K562 (cell line): Measurements from ENCODE around the gene SNAPC2. TPM values are rescaled to one million over a fixed set of nuclear protein-coding genes. Genes with fewer than 3 reads are reported as not detected.
A peak's percentile ranks its signal among the peaks of the same experiment; 100 is the strongest.

Experiments
- ATAC-seq: fragments of 200-7000 bp; cut with Tn5 transposase; 3 replicates; pipeline ENCODE4 v1.9.1; 2020; ENCODE audit warnings: moderate library complexity
- BruUV-seq: library from RNA; stranded (reverse); fragments of 400-500 nt; replicated peaks from 2 replicates; lab custom pipeline; 2021; lab: Mats Ljungman, UMichigan
- CTCF ChIA-PET: fragments of 300-600 bp; formaldehyde crosslinking; extraction: SDS; loops from one replicate; lab custom pipeline; 2021; ENCODE audit warnings: low intra/inter-chr PET ratio; lab: Yijun Ruan, JAX
- POLR2A ChIA-PET: fragments of 300-600, 350-650 bp; sonication (Branson Sonifier 250); formaldehyde crosslinking; extraction: SDS; loops from one replicate; lab custom pipeline; 2021; ENCODE audit warnings: antibody characterized with exemption, inconsistent platforms; lab: Yijun Ruan, JAX
- DNase-seq, 4 experiments: peaks; one replicate each; pipeline versions ENCODE4 v3.0.0 to v3.0.0-alpha.2; 2011 to 2018; ENCODE audit warnings: low spot score in 3 of 4, mixed read lengths in 3 of 4; ENCODE audit errors: extremely low read depth in 1 of 4
- FAIRE-seq: peaks from 2 replicates; lab custom pipeline; 2011; peaks lifted over from hg19 to GRCh38; lab: Jason Lieb, UNC
- H2AFZ ChIP-seq: 2 replicates; pipeline ENCODE4 v1.6.0; 2011; ENCODE audit warnings: low read depth, low read length, control low read depth, inconsistent platforms
- H3K27ac ChIP-seq: fragments of 200-600 bp; 3 replicates; pipeline ENCODE4 v1.8.0; 2011; ENCODE audit warnings: low read depth, mild to moderate bottlenecking, control low read depth, inconsistent platforms, low read length, moderate library complexity, mixed read lengths; ENCODE audit errors: extremely low read depth
- H3K27me3 ChIP-seq, 2 experiments: fragments of 300-600 bp in 1 of 2; 2 replicates in 1 of 2; 3 replicates in 1 of 2; pipeline versions ENCODE4 v1.6.0 to v1.8.0; 2011; ENCODE audit warnings: inconsistent platforms in 2 of 2, low read length in 2 of 2, mild to moderate bottlenecking in 1 of 2, mixed read lengths in 1 of 2, moderate library complexity in 1 of 2; ENCODE audit not compliant: control insufficient read depth in 2 of 2, insufficient read depth in 2 of 2
- H3K36me3 ChIP-seq: fragments of 300-600 bp; 3 replicates; pipeline ENCODE4 v1.8.0; 2011; ENCODE audit warnings: mild to moderate bottlenecking, low read length, inconsistent platforms; ENCODE audit not compliant: control insufficient read depth, insufficient read depth
- H3K4me1 ChIP-seq, 2 experiments: fragments of 200-600 bp in 1 of 2; replicated peaks in 1 of 2; 2 replicates in 1 of 2; 3 replicates in 1 of 2; pipeline versions ENCODE4 v1.5.1 to v1.8.0; 2011; ENCODE audit warnings: inconsistent platforms in 2 of 2, low read length in 2 of 2, mild to moderate bottlenecking in 1 of 2, mixed read lengths in 1 of 2, moderate library complexity in 1 of 2; ENCODE audit not compliant: control insufficient read depth in 2 of 2, insufficient read depth in 2 of 2
- H3K4me2 ChIP-seq: 2 replicates; pipeline ENCODE4 v1.6.1; 2011; ENCODE audit warnings: low read length, control low read depth, inconsistent platforms, mixed read lengths; ENCODE audit not compliant: insufficient read depth
- H3K4me3 ChIP-seq: fragments of 200-600 bp; sonication (generic), shearing (Covaris generic); 2 replicates; pipeline ENCODE4 v1.5.1; 2016; ENCODE audit warnings: control low read depth, inconsistent platforms
- H3K79me2 ChIP-seq: fragments of 200-600 bp; 3 replicates; pipeline ENCODE4 v1.8.0; 2011; ENCODE audit warnings: low read length, inconsistent platforms; ENCODE audit not compliant: control insufficient read depth, insufficient read depth
- H3K9ac ChIP-seq, 2 experiments: 2 replicates each; pipeline versions ENCODE4 v1.6.0 to v1.6.1; 2011; ENCODE audit warnings: low read depth in 2 of 2, low read length in 2 of 2, control low read depth in 1 of 2, inconsistent platforms in 1 of 2, mild to moderate bottlenecking in 1 of 2, mixed read lengths in 1 of 2; ENCODE audit not compliant: insufficient read depth in 1 of 2
- H3K9me1 ChIP-seq: one replicate; pipeline ENCODE4 v1.6.0; 2011; ENCODE audit warnings: inconsistent platforms, mild to moderate bottlenecking, low read length, moderate library complexity; ENCODE audit not compliant: control insufficient read depth, insufficient read depth
- H3K9me3 ChIP-seq: replicated peaks from 2 replicates; pipeline ENCODE4 v1.5.1; 2011; ENCODE audit warnings: low read depth, low read length, inconsistent platforms; ENCODE audit not compliant: control insufficient read depth, insufficient read depth
- H4K20me1 ChIP-seq: replicated peaks from 2 replicates; pipeline ENCODE4 v1.6.1; 2011; ENCODE audit warnings: low read length, inconsistent platforms, mixed read lengths; ENCODE audit not compliant: control insufficient read depth, insufficient read depth
- GATAD2B ChIP-seq: fragments of 450-650 bp; IDR thresholded peaks from 2 replicates; pipeline ENCODE4 v1.6.1; 2017; ENCODE audit warnings: mild to moderate bottlenecking, borderline replicate concordance
- MYBL2 ChIP-seq, 2 experiments: fragments of 450-650 bp in 1 of 2; sonication (generic) in 1 of 2; formaldehyde crosslinking in 1 of 2; IDR thresholded peaks; 2 replicates each; pipeline versions ENCODE4 v1.6.1 to v1.8.1; 2017 to 2022; ENCODE audit warnings: borderline replicate concordance in 1 of 2, inconsistent platforms in 1 of 2, low read depth in 1 of 2, mild to moderate bottlenecking in 1 of 2, missing genetic modification reagents in 1 of 2, moderate library complexity in 1 of 2
- MYNN ChIP-seq, 2 experiments: sonication (generic); formaldehyde crosslinking in 1 of 2; IDR thresholded peaks; 2 replicates each; pipeline versions ENCODE4 v1.5.0 to v1.6.1; 2016 to 2020; ENCODE audit warnings: antibody characterized with exemption in 1 of 2, missing genetic modification reagents in 1 of 2
- POLR2B ChIP-seq: fragments of 450-650 bp; IDR thresholded peaks from 2 replicates; pipeline ENCODE4 v1.6.1; 2018; ENCODE audit warnings: low read depth; ENCODE audit not compliant: partially characterized antibody
- POLR2G ChIP-seq: fragments of 200-400 bp; formaldehyde crosslinking; IDR thresholded peaks from 2 replicates; pipeline ENCODE4 v1.6.1; 2017; ENCODE audit warnings: low read depth, mild to moderate bottlenecking, antibody characterized with exemption, low read length, moderate library complexity
- PRMT5 ChIP-seq: sonication (generic); formaldehyde crosslinking; IDR thresholded peaks from 2 replicates; pipeline ENCODE4 v1.5.0; 2020; ENCODE audit warnings: missing genetic modification reagents
- SNRNP70 ChIP-seq: fragments of 200-400 bp; formaldehyde crosslinking; optimal IDR thresholded peaks from 2 replicates; pipeline ENCODE3; 2017; ENCODE audit warnings: low read depth, low read length
- WGBS: fragments of 100-300 bp; shearing (Covaris generic); methylation state at CpG from one replicate; pipeline ENCODE4 v1.1.6; 2016; ENCODE audit warnings: low coverage, mixed read lengths; ENCODE audit not compliant: insufficient coverage; ENCODE audit errors: missing lambda C conversion rate; 5-methylcytosine and 5-hydroxymethylcytosine counted together
- in situ Hi-C: fragments of 300-500 bp; cut with MboI; formaldehyde crosslinking; loops from 4 replicates; pipeline ENCODE4 v1.15.0; 2018; ENCODE audit warnings: inconsistent platforms, mixed read lengths
- intact Hi-C: fragments of 100-400 bp; cut with micrococcal nuclease; formaldehyde crosslinking; loops from 2 replicates; pipeline ENCODE4 v1.14.2; 2022
- polyA plus RNA-seq, 8 experiments: library from polyadenylated mRNA; depleted of rRNA in 4 of 8; stranded (reverse) in 5 of 8; unstranded in 3 of 8; fragments of >200 nt; fragmentation: Nextera tagmentation in 2 of 8; fragmentation: Illumina TruSeq in 1 of 8; extraction: Ambion mirVana in 2 of 8; extraction: Trizol in 1 of 8; gene quantifications; 2 replicates each; pipeline versions ENCODE4 v1.2.1 to v1.2.3, GENCODE V29; 2011 to 2014; ENCODE audit warnings: inconsistent platforms in 1 of 8, missing spikeins in 1 of 8
- total RNA-seq, 7 experiments: library from RNA; depleted of rRNA in 6 of 7; stranded (reverse); fragments of >200 nt in 6 of 7; fragmentation: Illumina TruSeq in 2 of 7; extraction: Trizol in 2 of 7; gene quantifications; 2 replicates each; pipeline versions ENCODE4 v1.2.1 to v1.2.3, GENCODE V29; 2011 to 2021; ENCODE audit warnings: low replicate concordance in 1 of 7
- TF ChIP-seq, protein P1 (sequence below): fragments of 450-650 bp; IDR thresholded peaks from 2 replicates; pipeline ENCODE4 v1.6.1; 2016; ENCODE audit warnings: mild to moderate bottlenecking, moderate library complexity

Gene SNAPC2
- total and polyA plus RNA-seq, 9 of the 15 experiments (the other 6 are each of a cell fraction or from before 2014, with no cell fraction given), result 0.59 to 45.1 (median 15.3) TPM

GRCh38 chr19:7927605-7928333, 7.6 kb downstream of the SNAPC2 start:
- Histone ChIP-seq H3K9me1 (no peaks in the 10 kb centered on the region), H3K79me2 (no peaks in the 10 kb centered on the region), H3K4me1 (peaks cover 11 to 85% of the 10 kb centered on the region in 2 experiments), H2AFZ (no peak overlapping the region), H4K20me1 (peaks cover 21% of the 10 kb centered on the region), H3K4me3 (no peak overlapping the region), H3K9me3 (no peaks in the 10 kb centered on the region), H3K4me2 (no peak overlapping the region), H3K9ac (peak overlapping the region in 1 of 2 experiments; percentile 62; a peak in 2 of 4 replicates), H3K27me3 (no peaks in the 10 kb centered on the region), H3K27ac (no peak overlapping the region), H3K36me3 (peaks cover 53% of the 10 kb centered on the region; the same call in 2 of the 3 replicates)
- 94% methylated on average over 15 of the region's 23 CpGs for WGBS
- POLR2A ChIA-PET, result interaction anchor here (0.6 to 2.7 kb wide), 3 partner anchors 15 to 520 kb away, joined by 3 to 17 read pairs (median 3); partner anchors contain the start of genes NDUFA7, RPS28 and TIMM44
- CTCF ChIA-PET, result no interaction called here
- in situ Hi-C loops (no loop called here), intact Hi-C loops (no loop called here)
- BruUV-seq, result no TSS peak
- no peak for ATAC-seq
- no peak for FAIRE-seq
- no peak for DNase-seq
- no peak for TF ChIP-seq PRMT5
- peak; percentile 47 for TF ChIP-seq POLR2B
- TF ChIP-seq MYNN (IDR thresholded peaks at IDR 0.05), result peak; percentile 56; the same call in 1 of the 2 replicates
- no peak for TF ChIP-seq MYNN (CRISPR knock-in tag; IDR thresholded peaks at IDR 0.05)
- TF ChIP-seq GATAD2B, result no peak
- TF ChIP-seq MYBL2 (IDR thresholded peaks at IDR 0.05; ENCODE audit: low read depth), result no peak
- TF ChIP-seq MYBL2 (CRISPR knock-in tag; IDR thresholded peaks at IDR 0.05; ENCODE audit: borderline replicate concordance), result no peak
- TF ChIP-seq SNRNP70, result peak; percentile 25
- peak; percentile 79 for TF ChIP-seq POLR2G
- TF ChIP-seq, protein P1, sequence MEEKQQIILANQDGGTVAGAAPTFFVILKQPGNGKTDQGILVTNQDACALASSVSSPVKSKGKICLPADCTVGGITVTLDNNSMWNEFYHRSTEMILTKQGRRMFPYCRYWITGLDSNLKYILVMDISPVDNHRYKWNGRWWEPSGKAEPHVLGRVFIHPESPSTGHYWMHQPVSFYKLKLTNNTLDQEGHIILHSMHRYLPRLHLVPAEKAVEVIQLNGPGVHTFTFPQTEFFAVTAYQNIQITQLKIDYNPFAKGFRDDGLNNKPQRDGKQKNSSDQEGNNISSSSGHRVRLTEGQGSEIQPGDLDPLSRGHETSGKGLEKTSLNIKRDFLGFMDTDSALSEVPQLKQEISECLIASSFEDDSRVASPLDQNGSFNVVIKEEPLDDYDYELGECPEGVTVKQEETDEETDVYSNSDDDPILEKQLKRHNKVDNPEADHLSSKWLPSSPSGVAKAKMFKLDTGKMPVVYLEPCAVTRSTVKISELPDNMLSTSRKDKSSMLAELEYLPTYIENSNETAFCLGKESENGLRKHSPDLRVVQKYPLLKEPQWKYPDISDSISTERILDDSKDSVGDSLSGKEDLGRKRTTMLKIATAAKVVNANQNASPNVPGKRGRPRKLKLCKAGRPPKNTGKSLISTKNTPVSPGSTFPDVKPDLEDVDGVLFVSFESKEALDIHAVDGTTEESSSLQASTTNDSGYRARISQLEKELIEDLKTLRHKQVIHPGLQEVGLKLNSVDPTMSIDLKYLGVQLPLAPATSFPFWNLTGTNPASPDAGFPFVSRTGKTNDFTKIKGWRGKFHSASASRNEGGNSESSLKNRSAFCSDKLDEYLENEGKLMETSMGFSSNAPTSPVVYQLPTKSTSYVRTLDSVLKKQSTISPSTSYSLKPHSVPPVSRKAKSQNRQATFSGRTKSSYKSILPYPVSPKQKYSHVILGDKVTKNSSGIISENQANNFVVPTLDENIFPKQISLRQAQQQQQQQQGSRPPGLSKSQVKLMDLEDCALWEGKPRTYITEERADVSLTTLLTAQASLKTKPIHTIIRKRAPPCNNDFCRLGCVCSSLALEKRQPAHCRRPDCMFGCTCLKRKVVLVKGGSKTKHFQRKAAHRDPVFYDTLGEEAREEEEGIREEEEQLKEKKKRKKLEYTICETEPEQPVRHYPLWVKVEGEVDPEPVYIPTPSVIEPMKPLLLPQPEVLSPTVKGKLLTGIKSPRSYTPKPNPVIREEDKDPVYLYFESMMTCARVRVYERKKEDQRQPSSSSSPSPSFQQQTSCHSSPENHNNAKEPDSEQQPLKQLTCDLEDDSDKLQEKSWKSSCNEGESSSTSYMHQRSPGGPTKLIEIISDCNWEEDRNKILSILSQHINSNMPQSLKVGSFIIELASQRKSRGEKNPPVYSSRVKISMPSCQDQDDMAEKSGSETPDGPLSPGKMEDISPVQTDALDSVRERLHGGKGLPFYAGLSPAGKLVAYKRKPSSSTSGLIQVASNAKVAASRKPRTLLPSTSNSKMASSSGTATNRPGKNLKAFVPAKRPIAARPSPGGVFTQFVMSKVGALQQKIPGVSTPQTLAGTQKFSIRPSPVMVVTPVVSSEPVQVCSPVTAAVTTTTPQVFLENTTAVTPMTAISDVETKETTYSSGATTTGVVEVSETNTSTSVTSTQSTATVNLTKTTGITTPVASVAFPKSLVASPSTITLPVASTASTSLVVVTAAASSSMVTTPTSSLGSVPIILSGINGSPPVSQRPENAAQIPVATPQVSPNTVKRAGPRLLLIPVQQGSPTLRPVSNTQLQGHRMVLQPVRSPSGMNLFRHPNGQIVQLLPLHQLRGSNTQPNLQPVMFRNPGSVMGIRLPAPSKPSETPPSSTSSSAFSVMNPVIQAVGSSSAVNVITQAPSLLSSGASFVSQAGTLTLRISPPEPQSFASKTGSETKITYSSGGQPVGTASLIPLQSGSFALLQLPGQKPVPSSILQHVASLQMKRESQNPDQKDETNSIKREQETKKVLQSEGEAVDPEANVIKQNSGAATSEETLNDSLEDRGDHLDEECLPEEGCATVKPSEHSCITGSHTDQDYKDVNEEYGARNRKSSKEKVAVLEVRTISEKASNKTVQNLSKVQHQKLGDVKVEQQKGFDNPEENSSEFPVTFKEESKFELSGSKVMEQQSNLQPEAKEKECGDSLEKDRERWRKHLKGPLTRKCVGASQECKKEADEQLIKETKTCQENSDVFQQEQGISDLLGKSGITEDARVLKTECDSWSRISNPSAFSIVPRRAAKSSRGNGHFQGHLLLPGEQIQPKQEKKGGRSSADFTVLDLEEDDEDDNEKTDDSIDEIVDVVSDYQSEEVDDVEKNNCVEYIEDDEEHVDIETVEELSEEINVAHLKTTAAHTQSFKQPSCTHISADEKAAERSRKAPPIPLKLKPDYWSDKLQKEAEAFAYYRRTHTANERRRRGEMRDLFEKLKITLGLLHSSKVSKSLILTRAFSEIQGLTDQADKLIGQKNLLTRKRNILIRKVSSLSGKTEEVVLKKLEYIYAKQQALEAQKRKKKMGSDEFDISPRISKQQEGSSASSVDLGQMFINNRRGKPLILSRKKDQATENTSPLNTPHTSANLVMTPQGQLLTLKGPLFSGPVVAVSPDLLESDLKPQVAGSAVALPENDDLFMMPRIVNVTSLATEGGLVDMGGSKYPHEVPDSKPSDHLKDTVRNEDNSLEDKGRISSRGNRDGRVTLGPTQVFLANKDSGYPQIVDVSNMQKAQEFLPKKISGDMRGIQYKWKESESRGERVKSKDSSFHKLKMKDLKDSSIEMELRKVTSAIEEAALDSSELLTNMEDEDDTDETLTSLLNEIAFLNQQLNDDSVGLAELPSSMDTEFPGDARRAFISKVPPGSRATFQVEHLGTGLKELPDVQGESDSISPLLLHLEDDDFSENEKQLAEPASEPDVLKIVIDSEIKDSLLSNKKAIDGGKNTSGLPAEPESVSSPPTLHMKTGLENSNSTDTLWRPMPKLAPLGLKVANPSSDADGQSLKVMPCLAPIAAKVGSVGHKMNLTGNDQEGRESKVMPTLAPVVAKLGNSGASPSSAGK, result no peak
